GM19463 (cell line): ENCODE results near the gene CLDN6.

Experiments
- ATAC-seq: cut with Tn5 transposase; IDR thresholded peaks from one replicate; pipeline ENCODE4 v1.9.1; 2021; ENCODE audit warnings: mild to moderate bottlenecking, moderate library complexity; ENCODE audit not compliant: unreplicated experiment

The CLDN6 gene

GRCh38 chr16:3029491-3030221 lies 11.7 kb upstream of the CLDN6 start:
- ATAC-seq: no peak

GRCh38 chr16:3028716-3029319 lies 10.8 kb upstream of the CLDN6 start:
- no peak for ATAC-seq

- ATAC-seq: no peak
These were observed 10.2 kb upstream of the CLDN6 start for GRCh38 chr16:3027983-3028715.

- no peak for ATAC-seq
These were observed 9.5 kb upstream of the CLDN6 start for GRCh38 chr16:3027489-3027795.

- ATAC-seq: no peak
These were observed 8.9 kb upstream of the CLDN6 start for GRCh38 chr16:3026609-3027488.

GRCh38 chr16:3026003-3026378 lies 8.0 kb upstream of the CLDN6 start:
- no peak for ATAC-seq

GRCh38 chr16:3025032-3026002 lies 7.3 kb upstream of the CLDN6 start:
- no peak for ATAC-seq

GRCh38 chr16:3023669-3024478 lies 5.9 kb upstream of the CLDN6 start, which contains the start of the genes HCFC1R1 and THOC6:
Gene HCFC1R1 (minus strand): TSS chr16:3023942. CDS start chr16:3023941, 1 bp downstream.
Gene THOC6 (plus strand): TSS chr16:3024035. CDS start chr16:3024327, 292 bp downstream.
- peak; percentile 74 for ATAC-seq

GRCh38 chr16:3023415-3023668 lies 5.4 kb upstream of the CLDN6 start:
- no peak for ATAC-seq

- ATAC-seq: no peak
These were observed 4.9 kb upstream of the CLDN6 start for GRCh38 chr16:3022684-3023414.

GRCh38 chr16:3022208-3022683 lies 4.3 kb upstream of the CLDN6 start:
- ATAC-seq: no peak

GRCh38 chr16:3021449-3022207 lies 3.6 kb upstream of the CLDN6 start:
- no peak for ATAC-seq

GRCh38 chr16:3020604-3021448 lies 2.8 kb upstream of the CLDN6 start:
- no peak for ATAC-seq

GRCh38 chr16:3020247-3020603 lies 2.2 kb upstream of the CLDN6 start, which contains the start of gene TNFRSF12A:
Gene TNFRSF12A (plus strand): TSS chr16:3020368. CDS start chr16:3020398, 30 bp downstream.
- no peak for ATAC-seq

- no peak for ATAC-seq
These were observed 1.7 kb upstream of the CLDN6 start for GRCh38 chr16:3019594-3020246.

- no peak for ATAC-seq
These were observed 639 bp downstream of the CLDN6 start for GRCh38 chr16:3017344-3017743.
